BLaER1 (cell line): ENCODE data around the gene CAPG.
"Not testable (repeated sequence)": the region's sequence is repeated elsewhere in the genome, so short reads cannot be mapped to it uniquely, and the experiment has no call there.

ENCODE experiments used
- H3K27ac ChIP-seq: shearing (Covaris generic); formaldehyde crosslinking; 2 replicates; pipeline ENCODE4 v1.8.1; 2022
- H3K27me3 ChIP-seq: shearing (Covaris generic); formaldehyde crosslinking; 2 replicates; pipeline ENCODE4 v1.8.1; 2022
- H3K36me3 ChIP-seq: shearing (Covaris generic); formaldehyde crosslinking; 2 replicates; pipeline ENCODE4 v1.8.1; 2022
- H3K4me1 ChIP-seq: shearing (Covaris generic); formaldehyde crosslinking; 2 replicates; pipeline ENCODE4 v1.8.1; 2022
- H3K4me2 ChIP-seq: shearing (Covaris generic); formaldehyde crosslinking; 2 replicates; pipeline ENCODE4 v1.8.1; 2022
- H3K4me3 ChIP-seq: shearing (Covaris generic); formaldehyde crosslinking; 2 replicates; pipeline ENCODE4 v1.8.1; 2022
- H3K9ac ChIP-seq: shearing (Covaris generic); formaldehyde crosslinking; 2 replicates; pipeline ENCODE4 v1.8.1; 2022
- H3K9me3 ChIP-seq: shearing (Covaris generic); formaldehyde crosslinking; 2 replicates; pipeline ENCODE4 v1.8.1; 2022
- H4K20me1 ChIP-seq: shearing (Covaris generic); formaldehyde crosslinking; 2 replicates; pipeline ENCODE4 v1.8.1; 2022
- Cebpa-rat ChIP-seq: shearing (Covaris generic); IDR thresholded peaks from 2 replicates; pipeline ENCODE4 v1.8.1; 2022

The CAPG gene

GRCh38 chr2:85421260-85422071 lies 11.3 kb upstream of the CAPG start:
- Histone ChIP-seq H4K20me1 (no peaks in the 10 kb centered on the region), H3K4me2 (peak overlapping the region; percentile 89), H3K9ac (peak overlapping the region; percentile 71), H3K4me3 (no peak overlapping the region), H3K36me3 (no peaks in the 10 kb centered on the region), H3K27me3 (no peaks in the 10 kb centered on the region), H3K9me3 (no peaks in the 10 kb centered on the region), H3K4me1 (peaks cover 69% of the 10 kb centered on the region), H3K27ac (peak overlapping the region; percentile 95)
- TF ChIP-seq Cebpa-rat: no peak

- Histone ChIP-seq H4K20me1 (no peaks in the 10 kb centered on the region), H3K27me3 (no peaks in the 10 kb centered on the region), H3K27ac (peak overlapping the region; percentile 95), H3K4me2 (peak overlapping the region; percentile 89), H3K9me3 (no peaks in the 10 kb centered on the region), H3K4me3 (peak overlapping the region; percentile 44; the same call in 1 of the 2 replicates), H3K4me1 (peaks cover 70% of the 10 kb centered on the region), H3K36me3 (no peaks in the 10 kb centered on the region), H3K9ac (peak overlapping the region; percentile 71)
- no peak for TF ChIP-seq Cebpa-rat
These were observed 10.5 kb upstream of the CAPG start for GRCh38 chr2:85420536-85421259.

- H3K27me3 ChIP-seq: peaks cover 11% of the 10 kb centered on the region; the same call in 1 of the 2 replicates
- TF ChIP-seq Cebpa-rat: no peak
- H3K36me3 ChIP-seq: no peaks in the 10 kb centered on the region
- peaks cover 78% of the 10 kb centered on the region for H3K4me1 ChIP-seq
- H3K4me3 ChIP-seq: peak overlapping the region; percentile 70
- H4K20me1 ChIP-seq: no peaks in the 10 kb centered on the region
- H3K4me2 ChIP-seq: peak overlapping the region; percentile 89
- no peaks in the 10 kb centered on the region for H3K9me3 ChIP-seq
- peak overlapping the region; percentile 89 for H3K9ac ChIP-seq
- peak overlapping the region; percentile 95 for H3K27ac ChIP-seq
These were observed 9.0 kb upstream of the CAPG start for GRCh38 chr2:85419009-85419675.

- Histone ChIP-seq H3K36me3 (no peaks in the 10 kb centered on the region), H3K4me2 (peak within 1 kb of the TSS; percentile 89), H3K4me1 (peaks cover 78% of the 10 kb centered on the region), H3K27me3 (peaks cover 18% of the 10 kb centered on the region), H4K20me1 (no peaks in the 10 kb centered on the region), H3K4me3 (peak within 1 kb of the TSS; percentile 70), H3K9ac (peak within 1 kb of the TSS; percentile 89), H3K9me3 (no peaks in the 10 kb centered on the region), H3K27ac (peak within 1 kb of the TSS; percentile 95)
- TF ChIP-seq Cebpa-rat: peak; percentile 43; the same call in 1 of the 2 replicates
These were observed 8.2 kb upstream of the CAPG start, which contains the start of gene SH2D6 for GRCh38 chr2:85418132-85419008. Gene SH2D6 (plus strand): TSS chr2:85418714. CDS start chr2:85429466, 10,752 bp downstream.

- TF ChIP-seq Cebpa-rat: no peak
- Histone ChIP-seq H3K27me3 (peaks cover 27% of the 10 kb centered on the region), H4K20me1 (no peaks in the 10 kb centered on the region), H3K27ac (no peak overlapping the region), H3K4me3 (no peak overlapping the region), H3K4me1 (peaks cover 74% of the 10 kb centered on the region), H3K36me3 (no peaks in the 10 kb centered on the region), H3K9me3 (no peaks in the 10 kb centered on the region), H3K4me2 (no peak overlapping the region), H3K9ac (no peak overlapping the region)
These were observed 5.9 kb upstream of the CAPG start for GRCh38 chr2:85415980-85416650.

GRCh38 chr2:85414761-85415553 lies 4.8 kb upstream of the CAPG start:
- peaks cover 27% of the 10 kb centered on the region for H3K27me3 ChIP-seq
- no peak overlapping the region for H3K4me3 ChIP-seq
- H3K9me3 ChIP-seq: no peaks in the 10 kb centered on the region
- no peak for TF ChIP-seq Cebpa-rat
- no peak overlapping the region for H3K9ac ChIP-seq
- no peaks in the 10 kb centered on the region for H3K36me3 ChIP-seq
- H4K20me1 ChIP-seq: no peaks in the 10 kb centered on the region
- no peak overlapping the region for H3K4me2 ChIP-seq
- peaks cover 73% of the 10 kb centered on the region for H3K4me1 ChIP-seq
- H3K27ac ChIP-seq: no peak overlapping the region

GRCh38 chr2:85414421-85414759 lies 4.2 kb upstream of the CAPG start:
- Histone ChIP-seq H3K27ac (peak overlapping the region; percentile 60; the same call in 1 of the 2 replicates), H3K4me2 (peak overlapping the region; percentile 78), H3K9ac (peak overlapping the region; percentile 69; the same call in 1 of the 2 replicates), H3K4me1 (peaks cover 73% of the 10 kb centered on the region), H3K27me3 (peaks cover 27% of the 10 kb centered on the region)
- not testable (repeated sequence) for H3K9me3 ChIP-seq, H4K20me1 ChIP-seq, H3K36me3 ChIP-seq, H3K4me3 ChIP-seq
